Stimulated activated CD4-positive, alpha-beta T cell treated with anti-CD3 and anti-CD28 coated beads, Interleukin-4, amount 100 ng/mL, for 24 hours (primary cell): Measurements from ENCODE around the gene SPATA2.

Experiments
- DNase-seq: peaks from one replicate; pipeline ENCODE4 v3.0.0-alpha.2; 2020

SPATA2 gene

DNA sequence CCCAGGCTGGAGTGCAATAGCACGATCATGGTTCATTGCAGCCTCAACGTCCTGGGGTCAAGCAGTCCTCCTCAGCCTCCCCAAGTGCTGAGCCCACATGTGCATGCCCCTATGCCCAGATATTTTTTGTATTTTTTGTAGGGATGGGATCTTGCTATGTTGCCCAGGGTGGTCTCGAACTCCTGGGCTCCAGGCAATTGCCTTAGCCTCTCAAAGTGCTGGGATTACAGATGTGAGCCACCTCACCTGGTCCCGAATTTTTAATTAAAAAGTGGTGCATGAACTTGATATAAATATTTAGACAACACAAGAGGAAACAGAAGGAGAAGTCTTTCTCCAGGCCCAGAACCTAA lies 13.8 kb upstream of the SPATA2 start:
- DNase-seq, result no peak

DNA sequence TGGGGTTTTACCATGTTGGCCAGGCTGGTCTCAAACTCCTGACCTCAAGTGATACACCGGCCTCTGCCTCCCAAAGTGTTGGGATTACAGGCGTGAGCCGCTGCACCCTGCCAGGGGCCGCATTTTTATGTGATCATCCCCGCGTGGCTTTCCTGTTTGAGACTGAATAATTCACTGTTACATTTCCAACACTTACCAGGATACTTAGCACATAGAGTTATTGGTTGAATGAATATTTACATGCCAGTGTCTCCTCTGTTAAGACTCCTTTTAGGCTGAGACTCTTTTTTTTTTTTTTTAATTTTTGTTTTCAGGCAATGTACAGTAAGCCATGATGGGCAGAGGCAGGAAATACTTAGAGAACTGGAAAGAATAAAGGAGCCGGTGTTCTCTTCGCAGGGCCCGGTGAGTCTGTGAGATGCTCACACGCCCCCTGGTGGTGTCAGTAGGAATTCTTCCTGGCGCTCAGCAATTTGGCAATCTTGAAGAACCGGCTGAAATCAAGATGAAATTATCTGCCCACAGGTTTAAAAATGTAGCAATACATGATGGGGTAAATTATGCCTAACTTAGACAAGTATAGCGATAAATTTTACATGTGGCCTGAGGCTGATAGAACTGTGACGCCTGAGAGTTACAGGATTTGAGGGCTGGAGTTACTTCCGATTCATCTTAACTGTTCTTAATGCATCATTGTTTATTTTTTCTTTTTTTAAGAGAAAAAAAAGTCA lies 13.2 kb upstream of the SPATA2 start:
- DNase-seq, result peak; percentile 85

DNA sequence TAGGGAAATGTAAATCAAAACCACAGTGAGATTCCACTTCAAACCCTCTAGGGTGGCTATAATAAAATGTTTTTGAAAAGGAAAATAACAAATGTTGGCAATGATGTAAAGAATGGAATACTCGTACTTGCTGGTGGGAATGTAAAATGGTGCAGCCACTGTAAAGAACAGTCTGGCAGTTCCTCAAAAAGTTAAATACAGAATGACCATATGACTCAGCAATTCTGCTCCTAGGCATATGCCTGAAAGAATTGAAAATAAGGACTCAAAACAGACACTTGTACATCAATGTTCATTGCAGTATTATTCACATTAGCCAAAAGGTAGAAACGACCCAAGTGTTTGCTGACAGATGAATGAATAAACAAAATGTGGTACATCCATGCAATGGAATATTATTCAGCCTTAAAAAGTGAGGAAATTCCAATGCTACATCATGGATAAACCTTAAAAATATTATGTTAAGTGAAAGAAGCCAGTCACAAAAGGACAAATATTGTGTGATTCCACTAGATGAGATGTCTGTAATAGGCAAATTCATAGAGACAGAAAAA lies 10.6 kb upstream of the SPATA2 start:
- no peak for DNase-seq

DNA sequence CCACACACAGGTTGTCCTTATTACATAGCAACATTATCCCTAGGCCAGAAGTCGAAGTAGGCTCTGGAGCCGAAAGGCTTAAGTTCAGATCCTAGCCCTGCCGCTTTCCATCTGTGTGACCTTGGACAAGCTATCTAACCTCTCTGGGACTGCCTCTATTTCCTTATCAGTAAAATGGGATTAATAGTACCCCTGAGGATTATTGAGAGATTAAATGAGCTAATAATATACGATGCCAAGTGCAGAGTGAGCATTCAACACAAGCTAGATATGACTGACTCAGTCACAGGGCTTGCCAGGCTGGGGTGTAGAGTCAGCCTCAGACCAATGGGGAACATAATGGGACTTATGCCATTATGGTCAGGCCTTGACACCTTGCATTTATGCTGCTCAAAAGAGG lies 8.9 kb upstream of the SPATA2 start:
- no peak for DNase-seq

DNA sequence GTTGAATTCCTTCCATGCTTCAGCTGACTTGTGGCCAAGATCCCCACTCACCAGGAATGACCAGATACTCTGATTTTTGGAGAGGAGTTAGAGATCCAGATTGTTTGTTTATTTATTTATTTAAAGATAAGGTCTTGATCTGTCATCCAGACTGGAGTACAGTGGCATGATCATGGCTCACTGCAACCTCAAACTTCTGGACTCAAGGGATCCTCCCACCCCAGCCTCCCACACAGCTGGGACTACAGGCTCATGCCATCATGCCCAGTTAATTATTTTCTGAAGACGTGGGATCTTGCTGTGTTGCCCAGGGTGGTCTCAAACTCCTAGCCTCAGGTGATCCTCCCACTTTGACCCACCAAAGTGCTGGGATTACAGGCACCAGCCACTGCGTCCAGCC lies 4.1 kb upstream of the SPATA2 start:
- no peak for DNase-seq

DNA sequence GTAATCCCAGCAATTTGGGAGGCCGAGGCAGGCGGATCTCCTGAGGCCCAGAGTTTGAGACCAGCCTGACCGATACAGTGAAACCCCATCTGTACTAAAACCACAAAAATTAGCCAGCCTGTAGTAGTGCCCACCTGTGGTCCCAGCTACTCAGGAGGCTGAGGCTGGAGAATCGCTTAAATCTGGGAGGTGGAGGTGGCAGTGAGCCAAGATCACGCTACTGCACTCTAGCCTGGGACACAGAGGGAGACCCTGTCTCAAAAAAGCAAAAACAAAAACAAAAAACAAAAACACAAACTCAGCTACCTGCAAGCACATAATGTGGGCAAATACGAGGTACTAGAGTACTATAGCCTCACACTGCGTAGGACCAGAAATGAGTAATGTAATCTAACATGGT lies 3.7 kb upstream of the SPATA2 start:
- no peak for DNase-seq

DNA sequence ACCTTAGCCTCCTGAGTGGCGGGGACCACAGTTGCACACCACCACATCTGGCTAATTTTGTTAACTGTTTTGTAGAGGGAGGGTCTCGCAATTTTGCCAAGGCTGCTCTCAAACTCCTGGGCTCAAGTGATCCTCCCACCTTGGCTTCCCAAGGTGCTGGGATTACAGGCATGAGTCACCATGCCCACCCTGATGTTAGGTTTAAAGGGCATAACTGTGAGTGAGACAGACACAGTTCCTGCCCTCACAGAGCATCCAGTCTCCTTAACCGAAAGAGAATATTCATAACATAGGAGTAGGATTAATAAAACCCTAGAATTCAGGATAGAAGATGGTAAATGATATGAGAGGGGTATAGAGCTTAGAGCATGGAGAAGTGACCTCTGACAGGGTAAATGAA lies 3.1 kb upstream of the SPATA2 start:
- no peak for DNase-seq

DNA sequence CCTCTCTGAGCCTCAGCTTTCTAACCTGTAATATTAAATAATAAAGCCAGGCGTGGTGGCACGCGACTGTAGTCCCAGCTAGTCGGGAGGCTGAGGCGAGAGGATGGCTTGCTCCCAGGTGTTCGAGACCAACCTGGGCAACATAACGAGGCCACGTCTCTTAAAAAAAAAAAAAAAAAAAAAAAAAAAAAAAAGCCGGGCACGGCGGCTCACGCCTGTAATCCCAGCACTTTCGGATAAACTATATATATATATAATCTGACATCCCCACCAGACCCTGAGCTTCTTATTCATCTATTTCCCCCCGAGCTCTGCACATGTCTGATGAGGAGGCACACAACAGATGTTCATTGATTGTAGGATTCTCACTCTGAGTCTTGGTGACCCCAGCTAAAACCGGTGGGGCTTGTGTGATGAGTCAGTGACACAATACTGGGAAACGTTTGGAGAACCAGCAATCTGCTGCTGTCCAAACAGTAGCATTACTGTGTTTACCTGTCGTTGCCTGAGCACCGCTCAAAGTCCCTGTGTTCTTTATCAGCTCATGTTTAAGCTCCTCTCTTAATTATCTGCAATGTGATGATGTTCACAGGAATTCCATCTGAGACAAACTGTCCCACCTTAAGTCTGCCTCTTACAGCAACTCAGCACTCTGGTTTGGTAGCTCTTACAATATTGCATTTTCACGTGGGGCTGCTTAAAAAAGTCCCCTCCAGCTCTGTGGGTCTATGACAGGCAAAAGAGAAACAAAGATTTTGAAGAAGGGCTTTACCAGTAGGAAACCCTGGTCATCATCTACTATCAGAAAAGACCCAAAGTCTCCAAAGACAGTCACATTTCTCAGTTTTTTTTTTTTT lies 1.0 kb upstream of the SPATA2 start:
- peak; percentile 20 for DNase-seq

DNA sequence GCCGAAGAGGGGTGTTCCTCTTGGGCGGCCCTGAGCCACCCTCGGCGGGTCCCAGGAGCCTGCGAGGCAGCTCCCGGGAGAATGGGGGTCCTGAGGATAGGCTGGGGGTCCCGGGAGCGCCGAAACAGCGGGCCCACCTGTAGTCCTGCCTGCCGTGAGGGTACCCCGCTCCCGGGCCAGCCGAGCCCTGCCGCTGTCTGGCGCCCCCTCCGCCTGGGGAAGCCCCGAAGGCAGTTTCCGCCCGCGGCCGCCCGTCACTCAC lies 280 bp downstream of the SPATA2 start:
- no peak for DNase-seq

DNA sequence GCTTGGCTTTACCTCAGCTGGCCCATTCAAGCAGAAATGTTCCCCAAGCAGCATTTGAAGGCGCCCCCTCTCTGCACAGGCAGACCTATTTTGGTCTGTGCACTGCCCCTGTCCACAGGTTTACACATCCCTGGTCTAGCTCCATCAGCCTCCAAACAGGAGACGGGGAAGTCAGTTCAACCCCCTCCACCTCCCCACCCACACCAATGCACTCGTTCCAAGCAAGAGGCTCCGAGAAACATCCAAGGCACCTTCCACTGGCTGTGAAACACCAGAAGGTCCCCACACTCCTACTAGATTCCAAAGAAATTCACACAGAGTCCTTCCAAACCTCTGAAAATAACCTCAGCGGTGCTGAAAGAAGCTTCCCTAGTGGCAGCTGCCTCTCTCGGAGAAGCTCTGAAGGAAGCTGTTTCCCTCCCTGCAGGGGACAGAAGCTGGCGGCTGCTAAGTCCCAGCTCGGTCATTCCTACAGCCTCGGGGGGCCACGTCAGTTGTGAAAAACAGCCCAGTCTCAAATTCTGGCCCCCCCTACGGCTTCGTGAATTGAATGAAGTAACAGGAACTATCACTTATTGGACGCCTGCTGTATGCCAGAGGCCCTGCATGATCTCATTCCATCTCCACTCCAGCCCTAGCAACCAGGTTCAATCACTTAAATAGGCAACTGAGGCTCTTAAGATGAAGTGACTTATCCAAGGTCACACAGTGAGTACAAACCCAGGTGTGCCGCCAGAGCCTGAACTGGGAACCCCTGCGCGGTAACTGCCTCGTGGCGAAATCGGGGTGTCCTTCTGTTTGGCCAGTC lies 815 bp downstream of the SPATA2 start:
- no peak for DNase-seq

- no peak for DNase-seq
Measured at GRCh38 chr20:49913399-49914047, 1.8 kb downstream of the SPATA2 start.

- DNase-seq, result no peak
Measured at GRCh38 chr20:49910340-49910706, 5.0 kb downstream of the SPATA2 start.

DNA sequence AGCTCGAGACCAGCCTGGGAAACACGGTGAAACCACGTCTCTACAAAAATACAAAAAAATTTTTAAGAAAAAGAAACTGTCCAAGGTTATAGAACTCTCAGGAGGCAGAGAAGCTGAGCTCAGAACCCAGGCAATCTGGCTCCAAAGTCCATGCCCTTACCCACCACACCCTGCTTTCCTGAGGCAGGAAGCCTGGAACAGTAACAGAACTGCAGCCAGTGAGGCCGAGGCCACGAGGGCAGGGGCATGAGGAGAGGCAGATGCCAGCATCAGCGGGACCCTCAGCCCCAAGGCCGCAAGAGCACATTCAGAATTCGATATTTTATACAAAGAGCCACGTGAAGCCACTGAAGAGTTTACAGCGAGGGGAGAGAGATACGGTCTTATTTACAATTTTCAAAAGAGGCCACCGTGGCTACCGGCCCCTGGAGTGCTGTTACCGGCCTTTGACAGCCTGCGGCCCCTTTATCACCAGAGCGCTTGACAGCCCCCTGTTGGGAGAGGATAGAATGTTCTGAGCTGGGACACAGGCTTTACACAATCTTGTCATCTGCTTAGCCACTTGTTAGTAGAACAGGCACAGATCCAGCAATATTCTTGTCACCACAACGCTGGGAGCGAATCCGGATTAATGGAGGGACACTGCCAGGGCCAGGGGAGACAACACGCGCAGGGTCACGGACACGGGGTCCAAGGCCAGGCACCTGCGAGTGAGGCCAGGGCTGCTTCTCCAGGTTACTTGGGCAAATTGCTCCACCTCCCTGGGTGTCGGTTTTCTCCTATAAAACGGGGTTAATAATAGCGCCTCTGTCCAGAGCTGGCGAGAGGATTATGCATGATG lies 5.6 kb downstream of the SPATA2 start:
- no peak for DNase-seq

DNA sequence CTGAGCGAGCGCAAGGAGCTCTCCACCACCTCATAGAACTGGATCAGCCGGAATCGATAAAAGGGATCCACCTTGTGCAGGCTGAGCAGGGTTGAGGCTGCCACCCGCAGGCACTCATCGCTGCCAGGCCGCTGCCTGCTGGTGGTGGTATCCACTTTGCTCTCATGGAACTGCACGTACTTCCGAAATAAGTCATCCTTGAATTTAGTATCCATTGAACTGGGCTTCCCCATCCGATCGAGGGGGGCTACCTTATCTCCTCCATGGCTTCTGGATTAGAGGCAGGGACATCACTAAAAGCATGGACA lies 7.1 kb downstream of the SPATA2 start:
- no peak for DNase-seq

- DNase-seq, result no peak
Measured at GRCh38 chr20:49907405-49908257, 7.7 kb downstream of the SPATA2 start.

GRCh38 chr20:49906615-49907154 lies 8.6 kb downstream of the SPATA2 start:
- DNase-seq, result no peak

DNA sequence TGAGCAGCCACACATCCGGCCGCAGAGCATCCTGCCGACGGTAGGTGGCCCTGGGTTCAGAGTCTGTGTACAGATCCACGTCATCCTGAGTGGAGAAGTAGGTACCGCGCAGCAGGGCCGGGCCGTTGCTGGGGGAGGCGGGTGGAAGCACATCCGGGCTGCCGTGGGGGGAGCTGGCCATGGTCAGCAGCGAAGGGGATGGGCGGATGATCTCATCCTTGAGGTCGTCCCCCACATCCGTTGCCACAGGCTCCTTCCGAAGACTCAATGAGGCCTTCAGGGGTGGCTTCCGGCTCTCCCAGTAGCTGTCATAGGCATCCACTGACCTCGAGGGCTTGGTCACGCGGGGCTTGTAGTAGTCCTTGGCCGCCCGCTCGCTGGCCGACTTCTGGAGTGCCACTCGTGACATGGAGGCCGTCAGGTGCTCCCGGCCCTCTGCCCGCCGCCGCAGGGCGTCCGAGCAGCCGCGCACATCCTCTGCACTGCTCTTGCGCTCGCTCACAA lies 9.2 kb downstream of the SPATA2 start:
- no peak for DNase-seq

DNA sequence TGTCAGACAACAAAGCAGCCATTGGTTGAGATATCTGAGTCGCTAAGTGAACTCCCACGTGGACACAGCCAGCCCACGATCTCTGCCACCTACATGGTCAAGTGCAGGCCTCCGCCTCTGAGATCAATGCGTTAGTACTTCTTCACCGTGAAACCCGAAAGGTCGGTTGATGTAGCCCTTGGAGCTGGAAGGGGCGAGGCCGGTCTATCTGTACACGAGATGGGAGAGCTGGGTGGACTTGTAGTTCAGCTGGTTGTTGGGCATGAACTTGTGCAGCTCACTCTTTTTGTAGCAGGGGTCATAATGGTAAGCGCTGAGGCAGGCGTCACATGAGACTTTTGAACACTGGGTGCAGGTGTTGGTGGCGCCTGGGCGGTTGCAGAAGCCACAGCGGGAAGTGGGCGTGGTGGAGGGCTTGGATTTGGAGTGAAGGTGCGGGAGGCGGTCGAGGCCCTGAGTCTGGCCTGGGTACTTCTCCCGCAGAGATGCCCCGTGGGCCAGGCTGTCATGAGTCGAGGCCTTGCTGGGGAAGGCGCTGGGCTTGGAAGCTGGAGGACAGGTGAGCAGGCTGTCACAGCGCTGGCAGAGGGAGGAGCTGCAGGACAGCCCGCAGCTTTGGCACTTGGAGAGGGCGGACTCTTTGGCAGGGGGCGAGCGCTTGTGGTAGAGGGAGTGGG lies 9.8 kb downstream of the SPATA2 start:
- no peak for DNase-seq

DNA sequence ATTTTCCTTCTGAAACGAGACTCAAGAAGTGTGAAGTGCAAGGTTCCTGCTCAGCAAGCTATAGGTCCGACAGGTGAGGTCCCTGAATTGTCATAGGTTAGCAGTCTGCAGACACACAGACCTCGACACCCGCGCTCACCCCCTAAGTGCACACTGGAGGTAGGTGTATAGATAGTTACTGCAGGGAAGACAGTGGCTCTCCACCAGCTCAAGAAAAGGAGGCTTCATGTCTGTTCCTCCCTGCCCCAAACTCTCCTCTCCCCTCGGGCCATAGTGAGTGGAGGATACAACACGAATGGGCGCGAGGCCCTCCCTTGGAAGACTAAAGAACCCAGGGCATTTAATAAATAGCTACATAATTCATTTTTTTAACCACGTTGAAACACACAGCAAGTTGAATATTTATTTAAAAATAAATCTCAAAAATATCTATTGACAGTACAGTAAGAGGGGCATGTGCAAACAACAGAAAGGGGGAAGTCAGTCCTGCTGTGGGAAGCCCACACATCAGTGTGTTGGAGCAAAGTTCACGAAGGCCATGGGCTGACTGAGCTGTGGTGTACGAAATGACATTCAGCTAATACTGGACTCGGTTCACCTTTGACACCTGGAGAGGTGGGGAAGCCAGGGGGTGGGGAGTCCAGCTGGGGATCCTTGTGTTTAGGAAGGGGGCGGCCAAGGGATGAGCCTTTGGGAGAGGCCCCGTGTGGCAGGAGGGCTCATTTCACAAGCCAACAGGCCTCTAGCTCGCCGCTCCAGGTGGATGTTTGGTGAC lies 10.7 kb downstream of the SPATA2 start:
- no peak for DNase-seq

DNA sequence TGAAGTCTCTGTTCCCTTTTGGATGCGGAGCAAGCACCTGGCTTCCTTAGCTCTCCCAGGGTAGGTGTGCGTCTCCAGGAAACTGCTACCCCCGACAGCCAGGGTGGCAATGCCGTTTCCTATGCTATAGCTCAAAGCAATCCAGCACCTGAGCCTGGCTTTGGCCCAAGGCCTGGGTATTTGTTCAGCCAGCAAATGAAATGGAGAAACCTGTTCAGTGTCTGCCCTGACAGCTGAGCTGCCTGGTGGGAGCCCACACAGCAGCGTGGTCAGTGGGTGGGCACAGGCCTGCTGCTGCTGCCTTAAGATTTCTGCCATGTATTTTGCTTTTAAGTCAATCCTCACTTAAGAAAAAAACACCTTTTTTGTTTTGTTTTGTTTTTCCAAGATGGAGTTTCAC lies 13.7 kb downstream of the SPATA2 start:
- no peak for DNase-seq
